Fibroblast of skin of scalp (primary cell): ENCODE measurements around the gene MITF.
A peak's percentile ranks its signal among the peaks of the same experiment; 100 is the strongest.
"Not testable (repeated sequence)": the region's sequence is repeated elsewhere in the genome, so short reads cannot be mapped to it uniquely, and the experiment has no call there.

Experiments
- DNase-seq: peaks from one replicate; pipeline ENCODE4 v3.0.0-alpha.2; 2013

MITF gene

GRCh38 chr3:69787436-69788168, 48.3 kb downstream of the MITF start:
- peak; percentile 82 for DNase-seq

GRCh38 chr3:69791106-69791505, 51.8 kb downstream of the MITF start:
- DNase-seq, result peak; percentile 72

- DNase-seq, result peak; percentile 54
Observed at GRCh38 chr3:69791919-69792399, 52.7 kb downstream of the MITF start.

- DNase-seq, result not testable (repeated sequence)
Observed at GRCh38 chr3:69796126-69796525, 56.9 kb downstream of the MITF start.

- DNase-seq, result no peak
Observed at GRCh38 chr3:69803681-69804270, 64.5 kb downstream of the MITF start.

GRCh38 chr3:69805491-69805890, 66.2 kb downstream of the MITF start:
- DNase-seq, result no peak

GRCh38 chr3:69806735-69807438, 67.6 kb downstream of the MITF start:
- peak; percentile 68 for DNase-seq

GRCh38 chr3:69807674-69808073, 68.4 kb downstream of the MITF start:
- DNase-seq, result no peak

- DNase-seq, result no peak
Observed at GRCh38 chr3:69809076-69809835, 70.0 kb downstream of the MITF start.

GRCh38 chr3:69811452-69812401, 72.5 kb downstream of the MITF start:
- no peak for DNase-seq

GRCh38 chr3:69815970-69816369, 76.7 kb downstream of the MITF start:
- no peak for DNase-seq

- no peak for DNase-seq
Observed at GRCh38 chr3:69817988-69818387, 78.7 kb downstream of the MITF start.

GRCh38 chr3:69819282-69819681, 80.0 kb downstream of the MITF start:
- DNase-seq, result no peak

GRCh38 chr3:69821133-69821532, 81.9 kb downstream of the MITF start:
- peak; percentile 49 for DNase-seq

GRCh38 chr3:69823743-69824142, 84.5 kb downstream of the MITF start:
- peak; percentile 42 for DNase-seq

GRCh38 chr3:69825446-69825845, 86.2 kb downstream of the MITF start:
- DNase-seq, result no peak

GRCh38 chr3:69827127-69827526, 87.9 kb downstream of the MITF start:
- DNase-seq, result no peak

GRCh38 chr3:69828817-69829216, 89.6 kb downstream of the MITF start:
- no peak for DNase-seq

- no peak for DNase-seq
Observed at GRCh38 chr3:69830147-69830546, 90.9 kb downstream of the MITF start.

GRCh38 chr3:69831737-69832136, 92.5 kb downstream of the MITF start:
- DNase-seq, result no peak

GRCh38 chr3:69833591-69833990, 94.3 kb downstream of the MITF start:
- no peak for DNase-seq

GRCh38 chr3:69838217-69838616, 99.0 kb downstream of the MITF start:
- peak; percentile 93 for DNase-seq
